ENCODE data around the gene TNMD. TPM values are rescaled to one million over a fixed set of nuclear protein-coding genes. Genes with fewer than 3 reads are reported as not detected.

TNMD gene
- total and polyA plus RNA-seq, 8 donors, result 0.46 to 0.61 TPM; not detected in 6

GRCh38 chrX:100600758-100601157 is 16.0 kb downstream of the TNMD start:
- DNase-seq (no peak), ATAC-seq (no peak), FAIRE-seq (no peak)
- Histone ChIP-seq H3K27ac (no peak overlapping the region), H3K27me3 (peaks cover 0 to 16% (median 0%) of the 10 kb centered on the region in 4 donors), H3K36me3 (no peaks in the 10 kb centered on the region), H3K9me3 (no peaks in the 10 kb centered on the region), H3K4me3 (no peak overlapping the region), H3K4me1 (no peaks in the 10 kb centered on the region)
- TF ChIP-seq CTCF (IDR thresholded peaks at IDR 0.05), result no peak
- intact Hi-C loops (cut with DNase I), result no loop called here
- WGBS, 2 donors, result 42 to 59% methylated on average over 1 of the region's 1 CpG

- intact Hi-C loops (cut with DNase I), result no loop called here
- peaks cover 0 to 13% (median 0%) of the 10 kb centered on the region in 4 donors for H3K27me3 ChIP-seq
- no peak overlapping the region for H3K4me3 ChIP-seq
- no peaks in the 10 kb centered on the region for H3K36me3 ChIP-seq
- WGBS, 2 donors, result 76 to 83% methylated on average over 1 of the region's 1 CpG
- no peaks in the 10 kb centered on the region for H3K9me3 ChIP-seq
- ATAC-seq, result no peak
- H3K4me1 ChIP-seq, result no peaks in the 10 kb centered on the region
- no peak overlapping the region for H3K27ac ChIP-seq
- FAIRE-seq, result no peak
- DNase-seq, result no peak
- no peak for TF ChIP-seq CTCF (IDR thresholded peaks at IDR 0.05)
Observed at GRCh38 chrX:100606753-100607152, 22.0 kb downstream of the TNMD start.

- Histone ChIP-seq H3K27me3 (peaks cover 0 to 16% (median 0%) of the 10 kb centered on the region in 4 donors), H3K27ac (no peak overlapping the region), H3K4me3 (no peak overlapping the region), H3K4me1 (no peaks in the 10 kb centered on the region), H3K9me3 (no peaks in the 10 kb centered on the region), H3K36me3 (no peaks in the 10 kb centered on the region)
- ATAC-seq, result no peak
- TF ChIP-seq CTCF (IDR thresholded peaks at IDR 0.05), result no peak
- intact Hi-C loops (cut with DNase I), result no loop called here
- no peak for DNase-seq
- peak; percentile 26 for FAIRE-seq
- 12 to 13% methylated on average over 1 of the region's 1 CpG for WGBS, 2 donors
Observed at GRCh38 chrX:100609591-100609990, 24.9 kb downstream of the TNMD start.

GRCh38 chrX:100611951-100612350 is 27.2 kb downstream of the TNMD start:
- H3K27me3 ChIP-seq, result peaks cover 0 to 25% (median 2%) of the 10 kb centered on the region in 4 donors
- DNase-seq (no peak), ATAC-seq (no peak), FAIRE-seq (no peak)
- 63 to 64% methylated on average over 5 of the region's 5 CpGs for WGBS, 2 donors
- H3K4me1 ChIP-seq, result no peaks in the 10 kb centered on the region
- no peak overlapping the region for H3K4me3 ChIP-seq
- H3K27ac ChIP-seq, result no peak overlapping the region
- H3K36me3 ChIP-seq, result no peaks in the 10 kb centered on the region
- no peak for TF ChIP-seq CTCF (IDR thresholded peaks at IDR 0.05)
- no peaks in the 10 kb centered on the region for H3K9me3 ChIP-seq
- intact Hi-C loops (cut with DNase I), result no loop called here

- Histone ChIP-seq H3K4me3 (no peak overlapping the region), H3K9me3 (no peaks in the 10 kb centered on the region), H3K27me3 (peaks cover 0 to 18% (median 2%) of the 10 kb centered on the region in 4 donors), H3K36me3 (no peaks in the 10 kb centered on the region), H3K27ac (no peak overlapping the region), H3K4me1 (no peaks in the 10 kb centered on the region)
- 6 to 7% methylated on average over 3 of the region's 3 CpGs for WGBS, 2 donors
- DNase-seq, result peak in 2 of 6 donors; percentile 10 to 13
- no peak for FAIRE-seq
- intact Hi-C loops (cut with DNase I), result no loop called here
- ATAC-seq, result peak; percentile 28 to 92 (median 76)
- TF ChIP-seq CTCF (IDR thresholded peaks at IDR 0.05), result peak in 1 of 4 donors; percentile 16
Observed at GRCh38 chrX:100615005-100615404, 30.3 kb downstream of the TNMD start.
